DND-41 (cell line): ENCODE data around the gene CCDC83.

Source experiments
- CTCF ChIP-seq: IDR thresholded peaks from 2 replicates; pipeline ENCODE4 v1.5.1; 2012; ENCODE audit warnings: borderline replicate concordance, low read length, moderate library complexity, mild to moderate bottlenecking; ENCODE audit not compliant: poor library complexity, severe bottlenecking; ENCODE audit errors: extremely low read depth
- EZH2 ChIP-seq: IDR thresholded peaks from 3 replicates; pipeline ENCODE4 v1.6.1; 2012; ENCODE audit warnings: borderline replicate concordance, low read depth, mild to moderate bottlenecking, moderate library complexity, low read length, inconsistent platforms; ENCODE audit not compliant: severe bottlenecking

GRCh38 chr11:85951428-85952107, 96.4 kb downstream of the CCDC83 start:
- TF ChIP-seq EZH2, result no peak
- TF ChIP-seq CTCF, result no peak
